DLD1 (cell line): ENCODE results near the gene ZNF324.

Experiments used
- in situ Hi-C: cut with HindIII; loops from 2 replicates; pipeline ENCODE4 v1.10.0; 2017; ENCODE audit warnings: low sequenced_read_pairs

Gene ZNF324

GRCh38 chr19:58520257-58520599, 53.3 kb downstream of the ZNF324 start:
- in situ Hi-C loops: no loop called here

GRCh38 chr19:58521651-58522050, 54.8 kb downstream of the ZNF324 start:
- in situ Hi-C loops: no loop called here

- in situ Hi-C loops: no loop called here
Measured at GRCh38 chr19:58522709-58523108, 55.8 kb downstream of the ZNF324 start.
